ENCODE measurements around the gene OR5B3. TPM values are rescaled to one million over a fixed set of nuclear protein-coding genes. Genes with fewer than 3 reads are reported as not detected.
"Not testable (repeated sequence)": the region's sequence is repeated elsewhere in the genome, so short reads cannot be mapped to it uniquely, and the experiment has no call there.

The OR5B3 gene
- total RNA-seq, 1 donor from 2014 or later = not detected

DNA sequence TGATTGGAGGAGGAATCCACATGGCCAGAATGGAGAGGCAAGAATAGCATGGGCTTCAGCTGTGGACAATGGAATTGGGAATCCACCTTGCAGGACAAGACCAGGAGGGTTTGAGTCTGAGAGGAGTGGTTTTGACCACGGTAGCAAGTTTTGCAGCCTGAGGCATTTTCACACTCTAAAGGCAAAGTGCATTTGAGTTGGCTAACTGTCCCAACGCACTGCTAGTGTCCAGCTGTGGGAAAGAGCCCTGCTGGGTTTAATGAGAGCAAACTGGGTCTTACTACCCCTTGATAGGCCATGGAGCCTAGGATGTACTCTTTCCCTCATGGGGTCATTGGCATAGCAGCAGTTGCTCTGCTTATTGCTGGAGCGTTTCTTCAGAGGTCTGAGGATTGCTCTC is 21.3 kb upstream of the OR5B3 start, which contains the start of gene OR5B2:
OR5B2 (minus strand) TSS at position 101 of the 400 bp plus-strand sequence. CDS start 4,860 bp downstream, outside the sequence.
- Histone ChIP-seq H3K27ac (no peak within 1 kb of the TSS), H3K4me2 (no peak within 1 kb of the TSS), H3K9ac (no peak within 1 kb of the TSS), H3K36me3 (no peaks in the 10 kb centered on the region), H3K79me2 (ENCODE audit: low read depth) (no peaks in the 10 kb centered on the region), H3F3A (ENCODE audit: low read depth) (no peaks in the 10 kb centered on the region), H3K4me1 (no peaks in the 10 kb centered on the region), H3K4me3 (no peak within 1 kb of the TSS), H3K27me3 (no peaks in the 10 kb centered on the region), H2AFZ (replicated peaks) (no peak within 1 kb of the TSS), H4K20me1 (ENCODE audit: low read depth) (no peaks in the 10 kb centered on the region), H3K9me3 (ENCODE audit: low read depth) (peaks cover 6% of the 10 kb centered on the region)
- TF ChIP-seq, protein P1, sequence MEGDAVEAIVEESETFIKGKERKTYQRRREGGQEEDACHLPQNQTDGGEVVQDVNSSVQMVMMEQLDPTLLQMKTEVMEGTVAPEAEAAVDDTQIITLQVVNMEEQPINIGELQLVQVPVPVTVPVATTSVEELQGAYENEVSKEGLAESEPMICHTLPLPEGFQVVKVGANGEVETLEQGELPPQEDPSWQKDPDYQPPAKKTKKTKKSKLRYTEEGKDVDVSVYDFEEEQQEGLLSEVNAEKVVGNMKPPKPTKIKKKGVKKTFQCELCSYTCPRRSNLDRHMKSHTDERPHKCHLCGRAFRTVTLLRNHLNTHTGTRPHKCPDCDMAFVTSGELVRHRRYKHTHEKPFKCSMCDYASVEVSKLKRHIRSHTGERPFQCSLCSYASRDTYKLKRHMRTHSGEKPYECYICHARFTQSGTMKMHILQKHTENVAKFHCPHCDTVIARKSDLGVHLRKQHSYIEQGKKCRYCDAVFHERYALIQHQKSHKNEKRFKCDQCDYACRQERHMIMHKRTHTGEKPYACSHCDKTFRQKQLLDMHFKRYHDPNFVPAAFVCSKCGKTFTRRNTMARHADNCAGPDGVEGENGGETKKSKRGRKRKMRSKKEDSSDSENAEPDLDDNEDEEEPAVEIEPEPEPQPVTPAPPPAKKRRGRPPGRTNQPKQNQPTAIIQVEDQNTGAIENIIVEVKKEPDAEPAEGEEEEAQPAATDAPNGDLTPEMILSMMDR (IDR thresholded peaks at IDR 0.05) = no peak
- TF ChIP-seq EZH2 (IDR thresholded peaks at IDR 0.05) (no peak), EZH2phosphoT487 (IDR thresholded peaks at IDR 0.05) (no peak)
- Mint-ChIP-seq H3K4me1 (no peaks in the 10 kb centered on the region), H3K27ac (no peak within 1 kb of the TSS), H3K4me3 (no peak within 1 kb of the TSS), H3K9me3 (no peaks in the 10 kb centered on the region), H3K27me3 (ENCODE audit: insufficient read depth, low read depth) (no peaks in the 10 kb centered on the region), H3K36me3 (no peaks in the 10 kb centered on the region)
- no peak for DNase-seq (ENCODE audit: low spot score)

GRCh38 chr11:58399622-58400021 is 7.1 kb downstream of the OR5B3 start:
- H3K9ac ChIP-seq; H3K36me3 Mint-ChIP-seq; H3K27me3 Mint-ChIP-seq (ENCODE audit: insufficient read depth, low read depth); H3K4me1 ChIP-seq; H3K79me2 ChIP-seq (ENCODE audit: low read depth); H2AFZ ChIP-seq (replicated peaks); H4K20me1 ChIP-seq (ENCODE audit: low read depth); H3K27ac Mint-ChIP-seq; H3K4me1 Mint-ChIP-seq; H3K4me3 Mint-ChIP-seq; H3K27me3 ChIP-seq; H3F3A ChIP-seq (ENCODE audit: low read depth); H3K4me2 ChIP-seq; DNase-seq (ENCODE audit: low spot score); H3K27ac ChIP-seq; H3K4me3 ChIP-seq; H3K9me3 ChIP-seq (ENCODE audit: low read depth); H3K36me3 ChIP-seq: not testable (repeated sequence)
- peaks cover 13% of the 10 kb centered on the region for H3K9me3 Mint-ChIP-seq

- no peaks in the 10 kb centered on the region for H3K27me3 Mint-ChIP-seq (ENCODE audit: insufficient read depth, low read depth)
- Histone ChIP-seq H3K36me3 (no peaks in the 10 kb centered on the region), H3K4me3 (no peak overlapping the region)
These were observed 11.1 kb downstream of the OR5B3 start for GRCh38 chr11:58395581-58395980.

DNA sequence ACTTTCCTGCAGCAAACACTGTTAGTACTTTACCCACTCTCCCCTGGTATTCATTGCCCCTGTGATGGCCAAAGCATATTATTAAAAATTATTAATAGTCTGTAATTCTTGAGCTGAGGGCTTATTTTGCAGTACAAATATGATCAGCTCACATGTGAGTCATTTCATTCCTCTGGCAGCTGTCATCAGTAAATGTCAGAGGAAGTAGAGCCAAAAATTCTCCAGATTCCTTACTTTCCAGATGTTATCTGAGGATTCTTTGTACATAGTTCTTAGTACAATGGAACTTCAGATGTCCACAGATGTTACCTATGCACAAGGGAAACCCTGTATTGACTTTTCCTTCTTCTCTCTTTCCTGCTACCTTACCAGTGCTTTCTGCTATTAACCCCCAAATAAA is 12.5 kb downstream of the OR5B3 start:
- H3K9me3 Mint-ChIP-seq = peaks cover 13% of the 10 kb centered on the region
- H3K4me2 ChIP-seq = no peak overlapping the region
- H3K9ac ChIP-seq = no peak overlapping the region
- no peak for TF ChIP-seq EZH2 (IDR thresholded peaks at IDR 0.05)
- no peak for TF ChIP-seq EZH2phosphoT487 (IDR thresholded peaks at IDR 0.05)
- TF ChIP-seq, protein P1 (IDR thresholded peaks at IDR 0.05) = no peak
- H3K4me1 Mint-ChIP-seq = no peaks in the 10 kb centered on the region
- no peak for DNase-seq (ENCODE audit: low spot score)
- no peaks in the 10 kb centered on the region for H3K27me3 Mint-ChIP-seq (ENCODE audit: insufficient read depth, low read depth)
- no peak overlapping the region for H3K4me3 Mint-ChIP-seq
- H3F3A ChIP-seq (ENCODE audit: low read depth) = no peaks in the 10 kb centered on the region
- no peak overlapping the region for H3K4me3 ChIP-seq
- H3K4me1 ChIP-seq = no peaks in the 10 kb centered on the region
- no peak overlapping the region for H3K27ac ChIP-seq
- H4K20me1 ChIP-seq (ENCODE audit: low read depth) = no peaks in the 10 kb centered on the region
- H2AFZ ChIP-seq (replicated peaks) = no peak overlapping the region
- peaks cover 6% of the 10 kb centered on the region for H3K9me3 ChIP-seq (ENCODE audit: low read depth)
- H3K27ac Mint-ChIP-seq = no peak overlapping the region
- no peaks in the 10 kb centered on the region for H3K27me3 ChIP-seq
- no peaks in the 10 kb centered on the region for H3K79me2 ChIP-seq (ENCODE audit: low read depth)
- H3K36me3 ChIP-seq = no peaks in the 10 kb centered on the region
- H3K36me3 Mint-ChIP-seq = no peaks in the 10 kb centered on the region

More at GRCh38 chr11:58395581-58395980, 11.1 kb downstream of the OR5B3 start:
- no peak overlapping the region for H3K27ac Mint-ChIP-seq
- H3K4me1 Mint-ChIP-seq = no peaks in the 10 kb centered on the region
- Histone ChIP-seq H3K79me2 (ENCODE audit: low read depth) (no peaks in the 10 kb centered on the region), H2AFZ (replicated peaks) (no peak overlapping the region), H3K9ac (no peak overlapping the region), H3K4me2 (no peak overlapping the region), H3F3A (ENCODE audit: low read depth) (no peaks in the 10 kb centered on the region), H3K27ac (no peak overlapping the region), H3K4me1 (no peaks in the 10 kb centered on the region), H3K9me3 (ENCODE audit: low read depth) (peaks cover 6% of the 10 kb centered on the region), H3K27me3 (no peaks in the 10 kb centered on the region), H4K20me1 (ENCODE audit: low read depth) (no peaks in the 10 kb centered on the region)
- no peaks in the 10 kb centered on the region for H3K36me3 Mint-ChIP-seq
- no peak for DNase-seq (ENCODE audit: low spot score)
- no peak overlapping the region for H3K4me3 Mint-ChIP-seq
- peaks cover 13% of the 10 kb centered on the region for H3K9me3 Mint-ChIP-seq
- TF ChIP-seq EZH2phosphoT487 (IDR thresholded peaks at IDR 0.05) (no peak), EZH2 (IDR thresholded peaks at IDR 0.05) (no peak)
- TF ChIP-seq, protein P1 (IDR thresholded peaks at IDR 0.05) = no peak
